Dermis blood vessel endothelial cell (primary cell): ENCODE data around the gene CAMK1D. TPM values are rescaled to one million over a fixed set of nuclear protein-coding genes. Genes with fewer than 3 reads are reported as not detected.

Source experiments
- DNase-seq: peaks from one replicate; pipeline ENCODE4 v3.0.0; 2010
- total RNA-seq: library from RNA; depleted of rRNA; stranded (reverse); fragments of >200 nt; gene quantifications from 2 replicates; pipeline ENCODE4 v1.2.3, GENCODE V29; 2014

Gene CAMK1D
- total RNA-seq, 1 donor from 2014 or later, result 0.85 TPM

- no peak for DNase-seq
Measured at GRCh38 chr10:12633776-12634620, 284.7 kb downstream of the CAMK1D start.

DNA sequence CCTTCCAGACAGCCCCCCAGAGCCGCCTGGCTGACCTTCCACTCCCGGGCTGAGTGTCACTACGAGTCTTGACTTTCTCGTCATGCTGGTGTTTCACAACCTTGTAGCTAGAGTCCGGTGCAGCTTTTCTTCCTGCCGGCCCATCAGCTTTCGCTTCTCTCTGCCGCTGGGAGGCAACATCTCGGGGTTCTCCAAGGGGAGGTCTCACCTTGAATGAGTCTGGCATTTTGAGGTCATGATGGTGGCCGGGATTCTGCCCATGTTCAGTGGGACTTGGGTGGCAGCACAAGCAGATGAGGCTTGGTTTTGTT lies 285.2 kb downstream of the CAMK1D start:
- DNase-seq, result no peak

DNA sequence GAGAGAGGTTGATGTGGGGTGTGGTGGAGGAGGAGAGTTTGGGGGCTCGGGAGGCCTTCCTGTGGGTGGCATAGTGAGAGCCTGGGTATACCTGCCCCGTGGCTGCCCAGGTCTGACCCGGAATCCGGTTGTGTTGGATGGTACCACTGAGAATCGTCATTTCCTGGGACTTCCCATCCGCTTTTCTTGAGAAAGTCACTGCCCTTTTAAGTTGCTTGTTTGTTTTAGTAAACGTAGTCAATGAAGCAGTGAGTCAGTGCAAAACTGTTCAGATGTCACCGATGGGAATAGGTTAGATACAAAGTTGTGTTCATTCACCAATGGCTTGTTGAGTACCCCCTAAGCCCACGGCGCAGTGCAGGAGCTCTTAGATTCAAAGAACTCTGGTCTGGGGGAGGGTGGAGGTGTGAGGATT lies 285.8 kb downstream of the CAMK1D start:
- DNase-seq, result no peak

DNA sequence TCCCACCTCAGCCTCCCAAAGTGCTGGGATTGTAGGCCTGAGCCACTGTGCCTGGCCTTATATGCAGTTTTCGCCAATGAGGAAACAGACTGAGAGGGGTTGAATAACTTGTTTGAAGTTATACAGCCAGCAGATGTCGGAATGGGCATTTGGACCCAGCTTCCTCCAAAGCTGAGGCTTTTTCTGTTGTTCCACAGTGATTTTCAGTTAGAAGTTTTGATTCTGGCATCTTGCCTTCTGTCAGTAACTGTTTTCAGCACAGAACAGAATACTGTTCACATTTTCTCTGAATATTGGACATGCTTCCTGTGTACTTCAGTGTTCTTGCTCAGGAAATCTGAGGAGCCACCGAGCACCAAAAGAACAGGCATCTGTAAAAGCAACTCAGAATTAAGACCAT lies 287.2 kb downstream of the CAMK1D start:
- no peak for DNase-seq

GRCh38 chr10:12637649-12638048 lies 288.3 kb downstream of the CAMK1D start:
- no peak for DNase-seq

DNA sequence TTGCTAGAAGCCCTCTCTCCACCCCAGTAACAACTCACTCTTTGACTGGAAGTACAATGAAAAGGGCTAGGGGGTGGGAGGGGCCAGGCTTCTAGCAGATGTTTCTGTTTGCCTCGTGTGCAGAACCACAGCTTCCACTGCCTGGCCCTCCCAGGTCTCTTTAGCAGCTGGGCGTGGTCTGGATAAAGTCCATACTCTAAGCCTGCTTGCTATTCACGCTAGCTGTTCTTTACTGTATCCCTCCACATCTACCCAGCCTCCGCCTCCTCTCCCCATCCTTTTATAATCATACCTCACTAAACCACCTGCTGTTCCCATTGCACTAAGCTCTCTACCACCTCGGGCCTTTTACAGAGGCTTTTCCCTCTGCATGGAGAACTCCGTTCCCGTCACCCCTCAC lies 288.8 kb downstream of the CAMK1D start:
- DNase-seq, result no peak

GRCh38 chr10:12638781-12639180 lies 289.4 kb downstream of the CAMK1D start:
- no peak for DNase-seq

DNA sequence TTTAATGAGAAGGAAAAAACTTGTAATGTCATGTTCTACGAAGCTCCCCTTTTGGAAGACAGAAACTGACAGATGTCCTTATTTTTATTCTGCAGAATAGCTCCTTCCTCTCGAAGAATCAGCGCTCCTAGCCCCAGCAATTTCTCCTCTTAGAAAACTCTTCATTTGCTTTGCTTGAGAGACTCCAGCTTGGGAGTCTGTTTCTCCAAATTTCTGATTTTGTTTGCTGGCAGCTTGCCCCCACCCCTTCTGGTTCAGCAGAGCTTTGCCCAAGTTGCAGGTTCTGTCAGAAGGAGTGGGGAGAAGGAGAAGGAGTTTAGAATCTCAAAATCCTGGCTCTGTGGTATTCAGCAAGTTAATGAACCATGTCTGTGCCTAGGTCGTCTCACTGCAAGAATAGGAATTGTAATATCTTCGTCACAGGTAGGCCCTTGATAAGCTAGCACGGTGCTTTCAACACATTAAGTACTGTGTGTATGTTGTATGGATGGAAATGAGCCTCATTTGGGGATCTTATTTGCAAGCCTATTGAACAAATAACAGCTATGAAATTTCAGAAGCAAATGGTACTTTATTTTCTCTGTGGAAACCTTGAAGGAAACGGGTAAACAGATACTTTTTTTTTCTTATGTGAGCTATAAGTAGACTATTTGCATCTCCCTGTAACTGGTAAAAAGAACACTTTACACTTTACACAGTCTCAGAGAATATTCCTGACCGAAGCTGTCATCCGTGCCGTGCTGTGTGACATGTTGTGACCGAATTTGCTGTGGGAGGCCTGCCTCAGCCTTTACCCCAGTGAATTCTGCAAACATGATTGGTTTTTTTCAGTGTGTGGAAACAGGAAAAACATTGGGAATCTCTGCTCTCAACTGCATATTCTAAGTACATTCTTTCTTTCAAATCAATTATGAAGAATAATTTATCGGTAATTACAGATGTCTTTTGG lies 290.9 kb downstream of the CAMK1D start:
- no peak for DNase-seq

DNA sequence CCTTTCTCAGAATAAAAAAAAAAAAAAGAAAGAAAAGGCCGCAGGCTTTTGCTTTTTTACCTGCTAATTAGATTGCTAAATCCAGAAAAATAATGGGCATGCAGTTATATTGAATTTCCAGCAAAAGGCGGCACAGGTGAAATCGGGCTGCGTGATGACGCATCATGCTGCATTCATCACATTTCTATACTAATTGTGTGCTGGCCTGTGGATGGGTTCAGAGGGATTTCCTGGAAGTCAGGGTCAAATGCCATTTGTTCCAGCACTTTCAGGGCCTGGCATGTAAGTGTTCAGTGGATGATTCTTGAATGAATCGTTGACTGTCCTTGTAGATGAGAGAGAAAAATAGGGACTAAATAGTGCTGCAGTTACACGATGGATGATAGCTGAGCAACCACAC lies 292.7 kb downstream of the CAMK1D start:
- DNase-seq, result no peak

DNA sequence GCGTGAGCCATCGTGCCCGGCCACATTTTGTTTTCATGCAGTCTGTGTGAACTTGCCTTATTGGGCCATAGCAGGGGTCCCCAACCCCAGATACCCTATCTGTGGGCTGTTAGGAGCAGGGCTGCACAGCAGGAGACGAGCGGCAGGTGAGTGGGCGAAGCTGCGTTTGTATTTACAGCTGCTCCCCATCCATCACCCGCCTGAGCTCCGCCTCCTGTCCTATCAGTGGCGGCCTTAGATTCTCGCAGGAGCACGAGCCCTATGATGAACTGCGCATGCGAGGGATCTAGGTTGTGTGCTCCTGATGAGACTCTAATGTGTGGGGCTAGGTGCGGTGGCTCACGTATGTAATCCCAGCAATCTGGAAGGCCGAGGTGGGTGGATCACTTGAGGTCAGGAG lies 293.9 kb downstream of the CAMK1D start:
- DNase-seq, result no peak

DNA sequence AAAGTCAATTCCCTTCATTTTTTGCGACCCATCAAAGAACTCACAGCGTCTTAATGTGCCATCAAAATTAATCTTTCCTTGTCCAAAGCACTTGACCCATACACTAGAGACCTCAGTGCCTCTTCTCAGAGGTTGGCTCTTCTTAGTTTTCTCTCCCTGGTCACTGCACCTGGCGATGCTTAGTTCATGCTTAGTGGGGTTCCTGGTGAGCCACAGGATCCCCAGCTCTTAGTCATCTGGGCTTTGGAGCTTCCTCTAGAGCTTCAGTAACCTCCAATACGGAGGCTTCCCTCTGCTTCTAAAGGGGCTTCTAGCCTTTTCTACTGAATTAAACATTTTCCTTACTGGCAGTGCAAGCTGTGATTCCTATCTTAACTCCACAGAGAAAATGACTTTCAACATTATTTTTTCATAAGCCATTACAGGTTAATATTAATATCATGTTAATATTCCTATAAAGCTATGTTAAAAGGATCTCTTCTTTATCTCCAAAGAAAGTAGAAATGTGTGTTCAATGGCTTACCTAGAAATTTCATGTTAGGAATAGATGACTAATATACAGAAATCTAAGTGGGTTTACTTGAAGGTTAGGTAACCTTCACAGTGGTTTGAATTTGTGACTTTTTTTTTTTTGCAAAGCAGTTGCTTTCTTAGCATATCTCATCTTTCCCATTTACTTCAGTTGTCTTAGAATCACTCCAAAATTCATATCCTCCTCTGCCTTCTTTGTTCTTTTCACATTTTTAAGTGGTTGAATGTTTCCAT lies 295.2 kb downstream of the CAMK1D start:
- no peak for DNase-seq

DNA sequence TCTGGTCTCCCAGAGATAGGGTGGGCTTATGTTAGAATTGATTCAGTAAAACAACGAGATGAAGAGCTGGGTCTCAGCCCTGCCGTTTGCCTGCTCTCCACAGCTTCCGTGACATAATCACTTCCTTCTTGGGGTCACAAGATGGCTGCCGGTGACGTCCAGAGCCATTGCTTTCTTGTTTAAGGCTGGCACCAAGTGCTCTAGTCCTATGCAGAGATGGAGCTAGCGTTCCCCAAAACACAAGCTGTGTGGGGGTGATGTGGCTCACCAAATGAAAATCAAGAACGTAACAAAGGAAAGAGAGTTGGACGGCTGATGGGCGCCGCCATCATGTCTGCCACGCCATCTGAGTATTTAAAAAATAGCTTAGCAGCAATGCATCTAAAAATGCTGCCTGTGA lies 296.1 kb downstream of the CAMK1D start:
- no peak for DNase-seq

DNA sequence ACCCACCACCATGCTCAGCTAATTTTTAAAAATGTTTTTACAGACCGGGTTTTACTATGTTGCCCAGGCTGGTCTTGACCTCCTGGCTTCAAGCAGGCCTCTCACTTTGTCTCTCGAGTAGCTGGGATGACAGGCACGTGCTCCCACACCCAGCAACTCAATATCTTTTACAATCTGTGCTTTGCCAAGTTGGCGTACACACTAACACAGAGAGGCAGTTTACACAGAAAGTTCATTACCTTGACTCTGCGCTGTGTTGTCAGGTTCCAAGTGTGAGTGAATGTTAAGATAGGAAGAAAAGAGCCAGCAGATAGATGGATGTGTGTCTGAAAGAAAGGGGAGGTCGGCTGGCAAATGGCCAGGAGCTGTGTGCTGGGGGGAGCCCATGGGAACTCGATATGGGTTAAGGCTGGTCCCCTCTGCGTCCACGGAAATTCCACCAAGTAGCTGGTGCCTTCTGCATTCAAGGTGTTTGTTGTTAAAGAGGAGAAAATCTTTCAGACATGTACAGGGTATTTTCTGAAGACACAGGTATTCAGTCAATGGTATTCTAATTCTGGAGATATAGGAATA lies 299.8 kb downstream of the CAMK1D start:
- DNase-seq, result no peak

- no peak for DNase-seq
Measured at GRCh38 chr10:12650122-12650521, 300.8 kb downstream of the CAMK1D start.

GRCh38 chr10:12650538-12651298 lies 301.4 kb downstream of the CAMK1D start:
- DNase-seq, result no peak

DNA sequence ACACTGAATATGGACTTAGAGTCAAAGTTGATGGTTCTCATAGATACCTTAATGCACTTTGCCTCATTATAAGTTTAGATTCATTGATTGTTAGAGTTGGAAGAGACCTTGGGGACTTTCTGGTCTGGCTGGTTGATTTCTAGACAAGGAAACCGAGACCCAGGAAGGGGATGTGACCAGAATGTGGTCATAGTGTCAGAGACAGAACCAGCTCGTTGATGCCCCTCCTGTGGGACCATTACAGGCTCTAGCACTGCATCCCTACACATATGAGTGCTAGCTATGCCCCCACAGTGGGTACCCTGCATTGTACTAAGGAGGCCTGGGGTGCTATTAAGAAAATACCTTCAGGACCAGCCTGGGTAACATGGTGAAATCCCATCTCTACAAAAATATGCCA lies 306.6 kb downstream of the CAMK1D start:
- DNase-seq, result no peak

GRCh38 chr10:12656518-12657142 lies 307.3 kb downstream of the CAMK1D start:
- DNase-seq, result peak; percentile 79

DNA sequence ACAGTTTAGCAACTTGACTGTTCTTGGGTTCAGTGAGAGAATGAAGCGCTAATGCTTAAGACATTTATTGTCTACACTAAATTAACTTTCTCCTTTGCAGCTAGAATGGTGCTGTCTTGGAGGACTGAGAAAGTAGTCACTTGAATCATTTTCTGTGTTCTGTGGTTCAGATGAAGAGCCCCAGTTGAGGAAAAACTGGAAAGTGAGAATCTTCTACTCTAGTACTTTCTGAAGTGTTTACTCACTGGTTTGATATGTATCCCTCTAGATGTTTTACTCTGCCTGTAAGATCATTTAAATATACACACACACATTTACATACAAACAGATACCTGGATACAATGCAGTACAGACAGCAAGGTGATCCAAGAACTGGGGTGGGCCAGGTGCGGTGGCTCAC lies 308.1 kb downstream of the CAMK1D start:
- DNase-seq, result no peak

DNA sequence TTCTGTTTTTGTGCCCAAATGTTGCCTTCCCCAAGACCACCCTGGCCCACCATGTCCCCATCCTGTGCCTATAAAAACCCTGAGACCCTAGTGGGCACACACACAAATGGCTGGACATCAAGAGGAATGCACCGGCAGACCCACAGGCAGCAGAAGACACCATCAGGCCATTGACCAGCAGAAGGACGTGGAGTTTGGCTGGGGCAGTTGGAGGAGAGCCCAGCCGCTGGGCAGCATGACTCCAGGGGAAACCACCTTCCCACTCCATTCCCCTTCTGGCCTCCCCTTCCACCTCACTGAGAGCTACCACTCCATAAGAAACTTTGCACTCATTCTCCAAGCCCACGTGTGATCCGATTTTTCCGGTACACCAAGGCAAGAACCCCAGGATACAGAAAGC lies 309.2 kb downstream of the CAMK1D start:
- DNase-seq, result no peak

DNA sequence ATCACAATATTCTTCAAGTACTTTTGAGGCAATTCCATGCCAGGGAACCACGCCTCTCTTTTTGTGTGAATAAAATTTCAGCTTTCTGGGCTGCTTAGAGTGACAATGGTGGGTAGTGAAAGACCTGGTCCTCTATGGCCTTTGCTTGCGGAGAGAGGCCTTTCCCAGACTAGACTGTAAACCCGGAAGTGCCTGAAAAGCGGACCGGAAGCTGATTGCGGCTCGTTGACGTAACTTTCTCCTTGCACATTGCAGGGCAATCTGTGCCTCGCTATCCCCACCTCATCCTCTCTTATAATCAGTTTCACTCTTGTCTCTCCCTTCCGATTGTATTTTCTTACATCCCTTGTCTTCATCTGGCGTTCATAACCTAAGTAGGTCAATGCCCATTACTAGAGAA lies 310.4 kb downstream of the CAMK1D start:
- no peak for DNase-seq

DNA sequence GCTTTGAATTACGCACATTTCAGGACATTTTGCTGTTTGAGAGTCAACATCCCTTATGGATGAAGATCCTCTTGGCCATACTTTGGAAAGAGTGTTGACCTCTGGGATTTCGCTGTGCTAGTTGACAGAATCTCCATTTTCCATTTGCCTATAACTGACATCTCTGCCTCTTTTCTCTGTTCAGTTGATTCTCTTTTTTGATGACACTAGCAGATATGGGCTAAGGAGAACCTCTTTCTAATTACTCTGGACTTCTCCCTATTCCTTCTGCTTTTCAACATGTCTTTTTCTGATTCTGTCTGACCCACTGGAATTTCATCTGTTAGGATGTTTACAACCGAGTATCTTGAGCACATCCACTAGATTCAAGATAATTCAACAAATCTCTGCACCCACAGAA lies 311.5 kb downstream of the CAMK1D start:
- DNase-seq, result no peak

DNA sequence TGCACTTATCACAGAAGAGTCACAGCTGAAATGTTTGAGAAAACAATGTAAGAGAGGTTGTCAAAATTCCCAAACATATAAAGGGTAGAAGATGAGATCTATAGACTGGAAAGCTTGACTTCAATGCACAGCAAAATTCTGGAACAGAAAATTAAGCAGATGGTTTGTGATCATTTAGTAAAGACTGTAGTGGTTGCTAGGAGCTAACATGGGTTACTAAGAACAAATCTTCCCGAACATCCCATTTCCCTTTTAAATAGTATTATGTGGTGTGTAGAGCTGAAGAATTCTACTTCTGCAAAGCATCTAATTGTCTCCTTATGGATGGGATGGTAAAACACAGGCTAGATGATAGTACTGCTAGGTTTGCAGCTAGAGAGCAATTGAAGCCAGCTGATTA lies 312.3 kb downstream of the CAMK1D start:
- no peak for DNase-seq
